HepG2 (cell line): ENCODE data around the gene IQCK.

Experiments used
- ARNT ChIP-seq: fragments of 450-650 bp; IDR thresholded peaks from 2 replicates; pipeline ENCODE4 v1.6.1; 2017
- HMG20A ChIP-seq: IDR thresholded peaks from 2 replicates; pipeline ENCODE4 v1.6.1; 2016; ENCODE audit warnings: borderline replicate concordance
- SNAPC5 ChIP-seq: sonication (generic); formaldehyde crosslinking; IDR thresholded peaks from 2 replicates; pipeline ENCODE4 v1.8.1; 2023; ENCODE audit warnings: mild to moderate bottlenecking, missing genetic modification reagents, borderline replicate concordance
- ZNF354B ChIP-seq: sonication (generic); formaldehyde crosslinking; IDR thresholded peaks from 2 replicates; pipeline ENCODE4 v1.8.0; 2022; ENCODE audit warnings: mild to moderate bottlenecking, missing genetic modification reagents
- TF ChIP-seq, protein P1 (sequence below): IDR thresholded peaks from 2 replicates; pipeline ENCODE4 v1.6.1; 2012; ENCODE audit warnings: inconsistent platforms

GRCh38 chr16:19749571-19750080 lies 31.6 kb downstream of the IQCK start:
- TF ChIP-seq SNAPC5 (CRISPR knock-in tag) (no peak), ARNT (no peak), HMG20A (CRISPR knock-in tag) (no peak), ZNF354B (CRISPR knock-in tag) (no peak)
- TF ChIP-seq, protein P1, sequence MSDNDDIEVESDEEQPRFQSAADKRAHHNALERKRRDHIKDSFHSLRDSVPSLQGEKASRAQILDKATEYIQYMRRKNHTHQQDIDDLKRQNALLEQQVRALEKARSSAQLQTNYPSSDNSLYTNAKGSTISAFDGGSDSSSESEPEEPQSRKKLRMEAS: no peak
